ENCODE data around the gene PPP1R14D. TPM values are rescaled to one million over a fixed set of nuclear protein-coding genes. Genes with fewer than 3 reads are reported as not detected.

PPP1R14D gene, protein sequence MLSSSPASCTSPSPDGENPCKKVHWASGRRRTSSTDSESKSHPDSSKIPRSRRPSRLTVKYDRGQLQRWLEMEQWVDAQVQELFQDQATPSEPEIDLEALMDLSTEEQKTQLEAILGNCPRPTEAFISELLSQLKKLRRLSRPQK
- total RNA-seq = 1 to 10 TPM in 2 of 3 donors, not detected in 1; 1.3 to 4.9 TPM

GRCh38 chr15:40828447-40829036 is at the start of gene PPP1R14D:
Gene PPP1R14D (minus strand): TSS chr15:40828708. CDS start chr15:40828641, 67 bp downstream.
- no peaks in the 10 kb centered on the region for H3K4me1 ChIP-seq
- TF ChIP-seq POLR2A (IDR thresholded peaks at IDR 0.05) (no peak), POLR2AphosphoS5 (IDR thresholded peaks at IDR 0.05) (no peak), CTCF (IDR thresholded peaks at IDR 0.05) (no peak)
- H3K9me3 ChIP-seq = no peaks in the 10 kb centered on the region
- H3K4me3 ChIP-seq = no peak within 1 kb of the TSS
- intact Hi-C loops (cut with DNase I; ENCODE audit: low total_unique reads) = no loop called here
- H3K27me3 ChIP-seq = no peaks in the 10 kb centered on the region
- H3K36me3 ChIP-seq = no peaks in the 10 kb centered on the region
- DNase-seq (ENCODE audit: low spot score in 2 of 2) = peak in 1 of 2 donors; percentile 9
- no peak within 1 kb of the TSS for H3K27ac ChIP-seq

DNA sequence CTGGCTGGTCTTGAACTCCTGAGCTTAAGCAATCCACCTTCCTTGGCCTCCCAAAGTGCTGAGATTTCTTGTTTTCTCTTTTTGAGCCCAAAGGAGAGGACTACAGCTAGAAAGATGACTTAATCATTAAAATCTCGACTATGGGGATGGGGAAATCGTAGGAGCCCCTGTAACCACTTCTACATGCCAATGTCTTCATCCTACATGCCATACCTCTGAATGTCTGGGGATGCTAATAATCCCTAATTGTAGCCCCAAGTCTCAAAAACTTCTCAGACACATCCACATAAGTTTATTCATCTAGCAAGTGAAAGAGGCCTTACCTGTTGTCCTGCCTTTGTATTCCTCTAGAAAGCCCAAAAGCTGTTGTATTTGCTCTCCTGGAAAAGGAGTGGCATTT is 49.2 kb upstream of the PPP1R14D start:
- intact Hi-C loops (cut with DNase I; ENCODE audit: low total_unique reads) = no loop called here
- H3K4me1 ChIP-seq = no peaks in the 10 kb centered on the region
- DNase-seq (ENCODE audit: low spot score in 2 of 2) = no peak
- H3K27me3 ChIP-seq = no peaks in the 10 kb centered on the region
- no peaks in the 10 kb centered on the region for H3K9me3 ChIP-seq
- no peak overlapping the region for H3K27ac ChIP-seq
- no peak overlapping the region for H3K4me3 ChIP-seq
- TF ChIP-seq POLR2AphosphoS5 (IDR thresholded peaks at IDR 0.05) (no peak), CTCF (IDR thresholded peaks at IDR 0.05) (no peak), POLR2A (IDR thresholded peaks at IDR 0.05) (no peak)
- H3K36me3 ChIP-seq = no peaks in the 10 kb centered on the region

GRCh38 chr15:40875991-40876730 is 47.7 kb upstream of the PPP1R14D start:
- no peaks in the 10 kb centered on the region for H3K9me3 ChIP-seq
- no peak overlapping the region for H3K27ac ChIP-seq
- H3K4me1 ChIP-seq = no peaks in the 10 kb centered on the region
- no peaks in the 10 kb centered on the region for H3K27me3 ChIP-seq
- no peak for DNase-seq (ENCODE audit: low spot score in 2 of 2)
- intact Hi-C loops (cut with DNase I; ENCODE audit: low total_unique reads) = loop anchor here (1.0 kb wide), 1 partner anchor 18 kb away; the partner anchor contains the start of gene VPS18
- TF ChIP-seq CTCF (IDR thresholded peaks at IDR 0.05) (no peak), POLR2AphosphoS5 (IDR thresholded peaks at IDR 0.05) (no peak), POLR2A (IDR thresholded peaks at IDR 0.05) (no peak)
- H3K36me3 ChIP-seq = no peaks in the 10 kb centered on the region
- no peak overlapping the region for H3K4me3 ChIP-seq

- Histone ChIP-seq H3K36me3 (no peaks in the 10 kb centered on the region), H3K4me1 (no peaks in the 10 kb centered on the region), H3K27ac (peak within 1 kb of the TSS; percentile 94 to 96), H3K27me3 (no peaks in the 10 kb centered on the region), H3K9me3 (no peaks in the 10 kb centered on the region), H3K4me3 (peak within 1 kb of the TSS; percentile 35 to 81 (median 64))
- intact Hi-C loops (cut with DNase I; ENCODE audit: low total_unique reads) = no loop called here
- TF ChIP-seq CTCF (IDR thresholded peaks at IDR 0.05) (peak in 1 of 3 donors; percentile 36), POLR2A (IDR thresholded peaks at IDR 0.05) (no peak), POLR2AphosphoS5 (IDR thresholded peaks at IDR 0.05) (peak in 1 of 3 donors; percentile 16)
- peak; percentile 77 to 83 for DNase-seq (ENCODE audit: low spot score in 2 of 2)
Measured at GRCh38 chr15:40873694-40874561, 45.4 kb upstream of the PPP1R14D start, which contains the start of gene RHOV. Gene RHOV (minus strand): TSS chr15:40874234. CDS start chr15:40874139, 95 bp downstream.
